AG04450 (cell line): ENCODE measurements around the gene MCM5. TPM values are rescaled to one million over a fixed set of nuclear protein-coding genes. Genes with fewer than 3 reads are reported as not detected.

Experiments
- CTCF ChIA-PET: fragments of 300-600, 350-600 bp; formaldehyde crosslinking; extraction: SDS; loops from one replicate; lab custom pipeline; 2022; ENCODE audit warnings: antibody characterized with exemption, inconsistent platforms; lab: Charles Lee
- POLR2A ChIA-PET: fragments of 350-600 bp; formaldehyde crosslinking; extraction: SDS; loops from one replicate; lab custom pipeline; 2021; ENCODE audit warnings: antibody characterized with exemption, inconsistent platforms; lab: Yijun Ruan, JAX
- DNase-seq: peaks from one replicate; pipeline ENCODE4 v3.0.0-alpha.2; 2011; ENCODE audit warnings: low read depth, low spot score
- H3K27ac ChIP-seq: one replicate; pipeline ENCODE4 v1.5.1; 2012; ENCODE audit warnings: low read depth, low read length, control low read depth
- H3K27me3 ChIP-seq: one replicate; pipeline ENCODE4 v1.6.0; 2012; ENCODE audit warnings: low read length; ENCODE audit not compliant: control insufficient read depth, insufficient read depth
- H3K4me3 ChIP-seq: 2 replicates; pipeline ENCODE4 v1.5.1; 2011; ENCODE audit warnings: mild to moderate bottlenecking, low read depth, low read length, control low read depth
- H3K9me3 ChIP-seq: 2 replicates; pipeline ENCODE4 v1.5.1; 2012; ENCODE audit warnings: low read length; ENCODE audit not compliant: control insufficient read depth, insufficient read depth
- CTCF ChIP-seq: IDR thresholded peaks from 2 replicates; pipeline ENCODE4 v1.5.1; 2011; ENCODE audit warnings: low read depth, low read length, control low read depth, inconsistent platforms
- polyA plus RNA-seq: library from polyadenylated mRNA; depleted of rRNA; stranded (reverse); fragments of >200 nt; gene quantifications from 2 replicates; pipeline ENCODE4 v1.2.3, GENCODE V29; 2011

MCM5 gene
- polyA plus RNA-seq, 1 experiment, result 12.0 TPM

GRCh38 chr22:35378621-35379020, 21.3 kb upstream of the MCM5 start:
- CTCF ChIA-PET, result no interaction called here

GRCh38 chr22:35379146-35379993, 20.6 kb upstream of the MCM5 start:
- CTCF ChIA-PET, result interaction anchor here (0.6 kb wide), 1 partner anchor 326 kb away, joined by 3 read pairs; no protein-coding TSS in a partner anchor
- no peak overlapping the region for H3K4me3 ChIP-seq
- H3K9me3 ChIP-seq, result no peaks in the 10 kb centered on the region
- no peak overlapping the region for H3K27ac ChIP-seq
- H3K27me3 ChIP-seq, result no peaks in the 10 kb centered on the region
- TF ChIP-seq CTCF, result no peak
- POLR2A ChIA-PET, result interaction anchor here (2.9 kb wide), 1 partner anchor 8 kb away, joined by 14 read pairs; no protein-coding TSS in a partner anchor
- DNase-seq, result no peak

More at GRCh38 chr22:35378621-35379020, 21.3 kb upstream of the MCM5 start:
- no peak overlapping the region for H3K27ac ChIP-seq
- POLR2A ChIA-PET, result no interaction called here
- H3K4me3 ChIP-seq, result no peak overlapping the region
- H3K27me3 ChIP-seq, result no peaks in the 10 kb centered on the region
- no peaks in the 10 kb centered on the region for H3K9me3 ChIP-seq
- TF ChIP-seq CTCF, result no peak
- no peak for DNase-seq

- ChIA-PET POLR2A (interaction anchor here (0.6 to 2.9 kb wide), 7 partner anchors 8 to 80 kb away, joined by 3 to 20 read pairs (median 5); partner anchors contain the start of gene TOM1), CTCF (interaction anchor here (0.6 kb wide), 1 partner anchor 325 kb away, joined by 3 read pairs; no protein-coding TSS in a partner anchor)
- Histone ChIP-seq H3K4me3 (no peak overlapping the region), H3K27me3 (no peaks in the 10 kb centered on the region), H3K27ac (no peak overlapping the region), H3K9me3 (no peaks in the 10 kb centered on the region)
- TF ChIP-seq CTCF, result no peak
- no peak for DNase-seq
Measured at GRCh38 chr22:35380013-35380412, 19.9 kb upstream of the MCM5 start.

GRCh38 chr22:35380537-35381423, 19.2 kb upstream of the MCM5 start, which contains the start of gene HMOX1:
Gene HMOX1, plus strand, starts transcription at chr22:35381096. Its CDS starts 78 bp downstream, at chr22:35381174.
- H3K27me3 ChIP-seq, result no peaks in the 10 kb centered on the region
- peak; percentile 76 for DNase-seq
- peak within 1 kb of the TSS; percentile 92 for H3K4me3 ChIP-seq
- TF ChIP-seq CTCF, result no peak
- peak within 1 kb of the TSS; percentile 52 for H3K27ac ChIP-seq
- POLR2A ChIA-PET, result interaction anchor here (0.6 to 2.9 kb wide), 14 partner anchors 9 to 641 kb away, joined by 3 to 20 read pairs (median 3); partner anchors contain the start of gene TOM1
- H3K9me3 ChIP-seq, result no peaks in the 10 kb centered on the region
- CTCF ChIA-PET, result interaction anchor here (0.9 kb wide), 1 partner anchor 256 kb away, joined by 5 read pairs; no protein-coding TSS in a partner anchor
